NCI-H2171 treated with DMSO at 0.1 percent for 48 hours (cell line): ENCODE results near the gene SMC3.
"Not testable (repeated sequence)": the region's sequence is repeated elsewhere in the genome, so short reads cannot be mapped to it uniquely, and the experiment has no call there.

Source experiments
- DNase-seq: peaks from one replicate; lab custom pipeline; 2025; lab: John Stamatoyannopoulos, UW

The SMC3 gene

GRCh38 chr10:110567201-110568054 is at the start of gene SMC3:
Gene SMC3, plus strand, starts transcription at chr10:110567695. Its CDS starts 122 bp downstream, at chr10:110567817.
- peak; percentile 91 for DNase-seq

GRCh38 chr10:110522365-110522988 is 45.0 kb upstream of the SMC3 start:
- no peak for DNase-seq

DNA sequence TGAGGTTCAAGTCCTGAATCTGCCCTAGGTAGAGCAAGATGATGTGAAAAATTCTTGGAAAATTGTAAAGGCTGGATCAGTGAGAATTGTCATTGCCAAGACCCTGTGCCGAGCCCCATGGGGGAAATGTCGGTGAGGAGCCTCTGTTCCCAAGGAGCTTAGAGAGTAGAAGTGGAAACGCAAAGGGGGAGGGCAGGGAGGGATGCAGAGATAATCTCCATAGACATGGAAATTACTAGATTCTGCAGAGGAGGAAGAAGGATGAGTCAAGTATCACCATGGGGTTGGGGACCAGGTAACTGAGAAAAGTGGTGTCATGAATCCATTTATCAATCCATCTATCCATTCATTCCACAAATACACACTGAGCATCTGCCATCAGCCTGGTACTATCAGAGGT is 43.8 kb upstream of the SMC3 start:
- no peak for DNase-seq

- no peak for DNase-seq
These were observed 43.2 kb upstream of the SMC3 start for GRCh38 chr10:110524179-110524858.

- DNase-seq: no peak
These were observed 42.6 kb upstream of the SMC3 start for GRCh38 chr10:110524859-110525232.

DNA sequence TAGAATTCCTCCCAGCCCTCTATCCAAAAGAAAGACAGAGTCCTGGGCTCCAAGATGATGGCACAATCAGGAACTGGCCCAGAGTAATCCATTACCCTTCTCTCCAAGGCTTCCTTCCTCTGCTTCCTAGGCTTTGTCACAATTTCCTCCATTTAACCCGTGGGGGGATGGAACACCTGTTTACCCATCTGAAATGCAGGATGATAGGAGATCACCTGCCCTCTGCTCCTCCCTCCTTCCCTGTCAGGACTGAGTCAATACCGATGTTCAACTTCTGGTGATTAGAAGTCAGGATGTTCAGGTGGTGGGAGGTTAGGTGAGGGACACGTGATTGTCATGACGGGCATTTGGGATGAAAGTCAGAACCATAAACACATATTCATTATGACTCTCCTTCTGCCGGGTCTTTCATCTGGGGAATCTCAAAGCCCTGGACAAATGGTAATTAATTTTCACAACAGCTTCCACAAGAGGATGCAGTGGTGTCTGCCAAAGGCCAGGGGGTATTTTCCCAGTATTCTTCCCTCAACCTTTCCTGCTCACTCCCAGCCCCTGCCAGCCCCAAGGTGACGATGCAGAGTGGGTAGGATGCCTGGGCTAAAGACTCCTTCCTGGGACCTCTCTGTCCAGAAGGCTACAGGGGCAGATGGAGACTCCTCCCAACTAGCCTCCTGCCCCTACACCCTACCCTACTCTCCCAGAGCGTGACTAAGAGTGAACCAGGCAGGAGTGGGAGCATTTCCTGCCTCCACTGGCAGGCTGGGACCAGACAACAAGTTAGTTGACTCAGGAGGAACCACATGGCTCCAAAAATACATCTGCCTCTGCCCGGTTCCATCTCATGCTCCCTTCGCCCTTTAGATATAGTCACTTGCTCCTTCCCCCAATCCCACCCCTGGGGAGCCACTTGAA is 41.9 kb upstream of the SMC3 start:
- no peak for DNase-seq

- DNase-seq: no peak
These were observed 39.7 kb upstream of the SMC3 start for GRCh38 chr10:110527731-110528171.

DNA sequence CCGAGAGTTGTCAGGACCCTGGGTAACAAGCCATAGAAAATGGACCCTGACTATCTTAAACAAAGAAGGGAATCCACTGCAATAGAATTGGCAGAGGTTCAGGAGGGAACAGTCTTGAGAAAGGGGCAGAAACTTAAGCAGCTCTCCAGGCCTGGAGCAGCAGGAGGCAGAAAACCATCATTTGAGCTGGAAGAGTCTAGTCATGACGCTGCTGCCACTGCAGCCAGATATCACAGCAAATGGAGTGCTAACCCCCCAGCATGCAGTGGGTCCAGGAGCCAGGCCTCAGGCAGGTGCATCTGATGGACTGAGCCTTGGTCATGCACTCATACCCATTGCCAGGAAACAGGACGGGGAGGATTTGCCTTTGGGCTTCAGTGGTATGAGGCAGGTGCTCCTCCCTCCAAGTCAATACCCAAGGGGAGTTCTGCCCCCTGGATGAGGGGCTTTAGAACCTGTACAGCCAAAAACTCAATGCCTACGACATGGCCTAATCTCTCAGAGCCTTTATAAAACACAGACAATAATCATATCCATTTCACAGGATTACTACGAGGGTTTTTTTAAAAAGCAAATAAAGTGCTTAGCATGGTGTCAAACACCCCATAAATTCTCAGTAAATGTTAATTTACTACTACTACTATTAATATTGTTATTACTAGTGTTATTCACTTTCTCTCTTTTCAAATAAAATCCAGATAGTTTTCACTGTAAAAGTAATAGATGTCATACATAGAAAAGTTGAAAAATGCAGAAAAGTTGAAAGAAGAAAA is 39.1 kb upstream of the SMC3 start:
- no peak for DNase-seq

- not testable (repeated sequence) for DNase-seq
These were observed 38.4 kb upstream of the SMC3 start for GRCh38 chr10:110528997-110529524.

DNA sequence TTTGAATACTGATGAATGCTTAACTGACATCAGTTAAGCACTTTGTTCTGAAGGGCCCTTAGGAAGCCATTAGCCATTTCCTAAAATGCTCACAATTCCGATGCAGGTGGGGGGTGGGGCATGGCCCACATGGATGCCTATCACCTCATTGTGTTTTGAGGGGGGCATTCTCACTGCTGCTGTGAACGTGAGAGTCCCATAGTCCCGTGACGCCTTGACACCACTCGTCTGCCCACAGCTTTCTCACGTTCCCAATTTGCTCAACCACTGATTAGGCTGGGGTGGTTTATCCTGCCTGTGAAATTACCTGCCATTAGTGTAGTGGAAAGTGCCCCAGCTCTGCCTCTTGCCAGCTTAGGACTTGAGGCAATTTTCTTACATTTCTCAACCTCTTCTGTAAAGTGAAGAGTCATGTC is 37.9 kb upstream of the SMC3 start:
- DNase-seq: no peak

DNA sequence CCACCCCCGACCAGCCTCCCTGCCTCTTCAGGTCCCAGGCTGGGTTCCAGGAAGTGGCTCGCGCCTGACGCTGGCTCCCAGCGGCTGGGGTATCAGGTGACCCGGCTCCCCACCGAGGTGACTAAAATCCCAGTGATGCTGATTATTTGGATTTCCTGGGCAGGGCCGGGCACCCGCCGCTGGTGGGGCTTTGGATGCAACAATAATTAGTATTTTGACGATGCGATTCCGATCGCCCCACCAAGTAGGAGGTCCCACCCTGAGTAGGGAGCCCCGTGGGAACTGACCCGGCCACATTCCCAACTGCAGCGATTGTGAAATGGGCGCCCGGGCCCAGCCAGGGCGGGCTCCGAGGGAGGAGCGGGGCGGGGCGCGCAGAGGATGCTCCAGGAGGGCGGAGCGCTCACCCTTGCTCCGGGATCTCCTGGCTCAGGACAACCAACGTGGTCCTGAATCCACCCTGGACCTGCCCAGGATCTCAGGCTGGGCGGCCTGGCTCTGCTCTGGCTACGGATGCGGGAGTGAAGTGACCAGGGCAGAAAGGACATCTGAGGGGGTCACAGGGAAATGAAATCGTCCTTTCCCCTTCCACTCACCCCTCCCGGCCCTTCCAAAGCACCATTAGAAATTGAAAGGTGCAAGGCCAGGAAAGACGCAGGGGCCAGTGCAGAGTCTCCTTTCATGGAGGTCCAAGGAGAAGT is 37.2 kb upstream of the SMC3 start:
- peak; percentile 48 for DNase-seq

DNA sequence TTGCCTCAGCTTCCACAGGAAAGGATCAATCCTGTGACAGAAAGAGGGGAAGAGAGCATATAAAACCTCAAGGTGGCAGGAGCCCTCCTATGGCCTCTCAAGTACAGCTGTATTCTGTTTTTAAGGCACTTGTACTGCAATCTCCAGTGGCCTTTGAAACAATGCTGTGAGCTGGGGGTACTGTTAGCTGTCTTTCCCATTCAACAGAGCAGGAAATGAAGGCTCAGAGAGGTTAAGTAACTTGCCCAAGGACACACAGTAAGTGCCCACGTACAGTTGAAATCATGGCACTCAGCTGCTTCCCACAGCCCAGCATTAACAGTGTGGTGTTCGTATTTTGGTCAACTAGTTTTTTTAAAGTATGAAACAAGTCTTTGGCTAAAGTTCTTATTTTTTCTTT is 35.8 kb upstream of the SMC3 start:
- no peak for DNase-seq

- not testable (repeated sequence) for DNase-seq
These were observed 34.9 kb upstream of the SMC3 start for GRCh38 chr10:110532628-110533027.

DNA sequence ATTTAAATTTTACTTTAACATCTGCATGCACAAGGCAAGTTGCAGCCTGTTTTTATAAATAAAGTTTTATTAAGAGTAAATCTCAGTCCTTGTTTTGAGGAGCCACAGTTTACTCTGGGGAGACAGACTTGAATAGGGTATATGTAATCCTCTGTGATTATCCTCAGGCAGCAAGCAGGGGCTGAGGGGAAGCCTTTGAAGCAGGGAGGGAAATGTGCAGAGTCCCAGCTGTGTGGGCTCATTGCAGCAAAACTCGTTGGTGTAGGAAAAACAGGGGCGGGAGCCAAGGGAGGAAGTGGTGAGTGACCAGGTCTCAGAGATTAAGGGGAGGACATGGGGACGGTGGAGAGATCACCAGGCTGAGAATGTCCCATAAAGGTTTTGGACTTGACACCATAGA is 34.3 kb upstream of the SMC3 start:
- DNase-seq: no peak

GRCh38 chr10:110534571-110534970 is 32.9 kb upstream of the SMC3 start:
- DNase-seq: no peak

DNA sequence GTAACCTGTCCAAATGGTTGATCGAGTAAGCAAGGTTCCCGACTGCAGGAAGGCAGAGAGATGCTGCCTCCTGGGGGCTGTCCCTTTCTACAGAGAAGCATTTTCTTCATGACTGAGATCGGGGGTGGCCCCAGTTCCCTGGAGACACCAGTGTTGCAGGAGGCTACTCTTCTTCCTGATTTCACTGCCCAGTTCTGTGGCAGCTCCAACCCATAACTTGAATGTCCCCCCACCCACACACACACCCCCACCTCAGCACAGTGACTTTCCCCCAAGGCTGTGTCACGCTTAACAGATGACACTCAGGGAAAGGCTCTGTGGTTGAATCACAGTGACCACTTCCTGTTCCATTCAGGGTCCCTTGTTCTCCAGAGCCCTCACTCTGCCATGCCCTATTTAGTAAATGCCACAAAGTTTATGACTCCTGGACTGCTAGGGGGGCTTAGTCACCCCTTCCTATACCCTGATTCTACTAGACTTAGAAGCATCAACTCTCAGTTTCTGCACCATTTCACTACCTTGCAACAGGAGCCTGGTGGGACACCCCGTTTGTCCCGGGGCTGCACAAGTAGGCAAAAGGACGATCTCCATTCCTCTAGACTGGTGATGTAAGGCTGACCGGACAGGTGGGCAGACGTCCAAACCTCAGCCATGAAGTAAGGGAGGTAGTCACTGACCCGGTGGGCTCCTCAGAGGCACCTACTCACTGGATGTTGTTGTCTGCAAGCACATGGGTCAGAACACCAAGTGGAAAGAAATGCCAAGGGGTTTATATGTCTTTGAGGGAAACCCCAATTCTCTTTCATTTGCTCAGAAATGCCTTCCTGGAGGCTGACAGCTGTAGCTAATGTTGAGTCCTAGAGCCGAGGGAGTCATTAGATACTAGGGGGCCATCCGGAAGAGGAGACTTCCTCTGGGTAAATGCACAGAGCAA is 31.3 kb upstream of the SMC3 start:
- no peak for DNase-seq

- no peak for DNase-seq
These were observed 28.4 kb upstream of the SMC3 start for GRCh38 chr10:110539091-110539490.

- no peak for DNase-seq
These were observed 27.5 kb upstream of the SMC3 start for GRCh38 chr10:110540031-110540430.

DNA sequence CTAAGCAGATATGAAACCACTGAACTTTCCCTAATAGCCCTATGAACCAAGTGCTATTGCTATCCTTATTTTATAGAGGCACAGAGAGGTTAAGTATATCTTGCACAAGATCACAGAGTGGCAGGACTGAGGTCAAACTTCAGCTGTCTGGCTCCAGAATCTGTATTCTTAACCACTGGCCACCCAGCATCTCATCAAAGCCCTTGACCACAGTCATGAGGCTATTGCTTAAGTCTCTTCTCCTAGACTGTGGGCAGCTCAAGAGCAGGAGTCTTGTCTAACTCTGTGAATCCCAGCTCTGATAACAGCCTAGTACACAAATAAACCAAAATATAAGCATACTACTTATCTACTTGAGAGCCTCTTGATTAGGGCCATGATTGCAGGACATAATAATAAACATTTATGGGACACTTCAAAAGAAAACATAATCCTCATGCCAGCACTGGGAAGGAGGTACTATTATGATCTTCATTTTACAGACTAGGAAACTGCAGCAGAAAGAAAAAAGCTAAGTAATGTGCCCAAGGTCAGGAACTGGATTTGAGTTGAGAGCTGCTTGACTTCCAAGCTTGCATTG is 22.4 kb upstream of the SMC3 start:
- no peak for DNase-seq
